DOHH2 (cell line): ENCODE measurements around the gene COA3.

Source experiments
- H3F3A ChIP-seq: fragments of 200-600 bp; sonication (generic), shearing (Covaris generic); 2 replicates; pipeline ENCODE4 v1.6.0; 2016; ENCODE audit warnings: antibody characterized with exemption, mild to moderate bottlenecking; ENCODE audit not compliant: control insufficient read depth, insufficient read depth
- H3K27ac ChIP-seq: fragments of 200-600 bp; sonication (generic); 2 replicates; pipeline ENCODE4 v1.5.1; 2014; ENCODE audit warnings: low read depth, mild to moderate bottlenecking, low read length, moderate library complexity
- H3K27me3 ChIP-seq: fragments of 200-600 bp; sonication (generic); 2 replicates; pipeline ENCODE4 v1.6.1; 2014; ENCODE audit warnings: mild to moderate bottlenecking, low read length, mixed read lengths; ENCODE audit not compliant: control insufficient read depth
- H3K36me3 ChIP-seq: fragments of 200-600 bp; sonication (generic); 2 replicates; pipeline ENCODE4 v1.6.1; 2014; ENCODE audit warnings: mild to moderate bottlenecking, low read length, moderate library complexity, mixed read lengths; ENCODE audit not compliant: control insufficient read depth
- H3K4me1 ChIP-seq: fragments of 200-600 bp; sonication (generic); 2 replicates; pipeline ENCODE4 v1.6.1; 2014; ENCODE audit warnings: mild to moderate bottlenecking, low read length, mixed read lengths; ENCODE audit not compliant: control insufficient read depth
- H3K4me2 ChIP-seq: fragments of 200-600 bp; sonication (generic); 2 replicates; pipeline ENCODE4 v1.6.0; 2014; ENCODE audit warnings: mild to moderate bottlenecking, low read length, moderate library complexity
- H3K4me3 ChIP-seq: fragments of 200-600 bp; sonication (generic); 2 replicates; pipeline ENCODE4 v1.5.1; 2014; ENCODE audit warnings: mild to moderate bottlenecking, low read length, mixed read lengths
- H3K79me2 ChIP-seq: fragments of 200-600 bp; sonication (generic); 2 replicates; pipeline ENCODE4 v1.6.1; 2014; ENCODE audit warnings: mild to moderate bottlenecking, low read length, mixed read lengths; ENCODE audit not compliant: control insufficient read depth
- H3K9me2 ChIP-seq: fragments of 200-600 bp; sonication (generic); replicated peaks from 2 replicates; pipeline ENCODE4 v1.6.1; 2014; ENCODE audit warnings: mild to moderate bottlenecking, low read length, mixed read lengths; ENCODE audit not compliant: control insufficient read depth
- H3K9me3 ChIP-seq: fragments of 200-600 bp; sonication (generic); 2 replicates; pipeline ENCODE4 v1.6.1; 2014; ENCODE audit warnings: antibody characterized with exemption, low read length, mixed read lengths; ENCODE audit not compliant: control insufficient read depth, insufficient read depth
- H4K20me1 ChIP-seq: fragments of 200-600 bp; sonication (generic); 2 replicates; pipeline ENCODE4 v1.6.0; 2014; ENCODE audit warnings: low read depth, mild to moderate bottlenecking, antibody characterized with exemption, low read length, moderate library complexity; ENCODE audit not compliant: control insufficient read depth, insufficient read depth
- CTCF ChIP-seq: fragments of 200-600 bp; sonication (generic); IDR thresholded peaks from one replicate; pipeline ENCODE4 v1.5.1; 2014; ENCODE audit warnings: antibody characterized with exemption, mild to moderate bottlenecking, low read depth, low read length; ENCODE audit not compliant: poor library complexity, severe bottlenecking
- EZH2phosphoT487 ChIP-seq: fragments of 200-600 bp; sonication (generic); IDR thresholded peaks from 2 replicates; pipeline ENCODE4 v1.6.1; 2017; ENCODE audit warnings: borderline replicate concordance, mild to moderate bottlenecking, antibody characterized with exemption, low read length, moderate library complexity, mixed read lengths

The COA3 gene

GRCh38 chr17:42797067-42798007, 1.2 kb downstream of the COA3 start:
- TF ChIP-seq EZH2phosphoT487 = no peak
- no peak for TF ChIP-seq CTCF
- peaks cover 6% of the 10 kb centered on the region for H3K79me2 ChIP-seq
- H4K20me1 ChIP-seq = no peaks in the 10 kb centered on the region
- H3K27me3 ChIP-seq = peaks cover 6% of the 10 kb centered on the region
- H3F3A ChIP-seq = no peaks in the 10 kb centered on the region
- H3K9me3 ChIP-seq = no peaks in the 10 kb centered on the region
- H3K27ac ChIP-seq = no peak overlapping the region
- no peaks in the 10 kb centered on the region for H3K36me3 ChIP-seq
- H3K4me3 ChIP-seq = peak overlapping the region; percentile 86
- no peaks in the 10 kb centered on the region for H3K9me2 ChIP-seq
- H3K4me2 ChIP-seq = peak overlapping the region; percentile 81
- H3K4me1 ChIP-seq = peaks cover 13% of the 10 kb centered on the region

- H4K20me1 ChIP-seq = no peaks in the 10 kb centered on the region
- no peak overlapping the region for H3K27ac ChIP-seq
Observed at GRCh38 chr17:42796066-42796758, 2.3 kb downstream of the COA3 start.

GRCh38 chr17:42795465-42795864, 3.0 kb downstream of the COA3 start:
- Histone ChIP-seq H3K27me3 (peaks cover 13% of the 10 kb centered on the region), H3K36me3 (no peaks in the 10 kb centered on the region), H3K4me3 (no peak overlapping the region), H3K79me2 (peaks cover 6% of the 10 kb centered on the region), H3F3A (no peaks in the 10 kb centered on the region), H4K20me1 (no peaks in the 10 kb centered on the region), H3K4me1 (peaks cover 13% of the 10 kb centered on the region), H3K4me2 (no peak overlapping the region), H3K27ac (no peak overlapping the region), H3K9me2 (no peaks in the 10 kb centered on the region), H3K9me3 (no peaks in the 10 kb centered on the region)
- no peak for TF ChIP-seq EZH2phosphoT487

More at GRCh38 chr17:42796066-42796758, 2.3 kb downstream of the COA3 start:
- no peaks in the 10 kb centered on the region for H3F3A ChIP-seq
- no peak for TF ChIP-seq EZH2phosphoT487
- TF ChIP-seq CTCF = no peak
- H3K27me3 ChIP-seq = peaks cover 6% of the 10 kb centered on the region
- no peak overlapping the region for H3K4me2 ChIP-seq
- H3K4me3 ChIP-seq = no peak overlapping the region
- no peaks in the 10 kb centered on the region for H3K9me3 ChIP-seq
- peaks cover 13% of the 10 kb centered on the region for H3K4me1 ChIP-seq
- H3K79me2 ChIP-seq = peaks cover 6% of the 10 kb centered on the region
- H3K9me2 ChIP-seq = no peaks in the 10 kb centered on the region
- H3K36me3 ChIP-seq = no peaks in the 10 kb centered on the region
